Activated CD4-positive, alpha-beta memory T cell treated with anti-CD3 and anti-CD28 coated beads, Interleukin-2, amount 10 ng/mL, durations not matched to agents 7 days and 5 days (primary cell): ENCODE results near the gene IBA57. TPM values are rescaled to one million over a fixed set of nuclear protein-coding genes. Genes with fewer than 3 reads are reported as not detected.
A peak's percentile ranks its signal among the peaks of the same experiment; 100 is the strongest.

Experiments used
- CTCF ChIA-PET: fragments of 350-600 bp; sonication (Branson Sonifier 250); formaldehyde crosslinking; loops from one replicate; lab custom pipeline; 2021; ENCODE audit warnings: antibody characterized with exemption, inconsistent platforms; lab: Charles Lee
- POLR2A ChIA-PET: fragments of 350-600 bp; sonication (Branson Sonifier 250); formaldehyde crosslinking; loops from one replicate; lab custom pipeline; 2021; ENCODE audit warnings: antibody characterized with exemption; lab: Charles Lee
- DNase-seq: peaks from one replicate; pipeline ENCODE4 v3.0.0-alpha.2; 2020
- H3K27ac Mint-ChIP-seq: one replicate; pipeline ENCODE4 v1.8.0; 2021; ENCODE audit warnings: mild to moderate bottlenecking, mixed read lengths
- H3K27me3 Mint-ChIP-seq: one replicate; pipeline ENCODE4 v1.8.0; 2021; ENCODE audit warnings: mixed read lengths
- H3K36me3 Mint-ChIP-seq: one replicate; pipeline ENCODE4 v1.8.0; 2021; ENCODE audit warnings: low read depth, mixed read lengths
- H3K4me1 Mint-ChIP-seq: one replicate; pipeline ENCODE4 v1.8.0; 2021; ENCODE audit warnings: mixed read lengths
- H3K4me3 Mint-ChIP-seq: one replicate; pipeline ENCODE4 v1.8.0; 2021; ENCODE audit warnings: mild to moderate bottlenecking, mixed read lengths
- H3K9me3 Mint-ChIP-seq: one replicate; pipeline ENCODE4 v1.8.0; 2021; ENCODE audit warnings: mixed read lengths
- total RNA-seq, 2 experiments: library from RNA; stranded (reverse); gene quantifications; one replicate each; pipeline ENCODE4 v1.2.3, GENCODE V29; 2021

The IBA57 gene
- total RNA-seq, 2 experiments from 2014 or later: 4.5 to 5.2 TPM

GRCh38 chr1:228139931-228140723 lies 25.5 kb upstream of the IBA57 start, which contains the start of gene GUK1:
TSS of gene GUK1 (plus strand) at chr1:228140279. CDS start at chr1:228140303, 24 bp downstream.
- CTCF ChIA-PET: interaction anchor here (0.6 to 7.7 kb wide), 5 partner anchors 10 to 317 kb away, joined by 3 to 50 read pairs (median 5); partner anchors contain the start of genes IBA57 and MRPL55
- Mint-ChIP-seq H3K4me1 (peaks cover 36% of the 10 kb centered on the region), H3K4me3 (peak within 1 kb of the TSS; percentile 99), H3K27me3 (peaks cover 16% of the 10 kb centered on the region), H3K9me3 (no peaks in the 10 kb centered on the region), H3K36me3 (peaks cover 28% of the 10 kb centered on the region), H3K27ac (peak within 1 kb of the TSS; percentile 98)
- peak; percentile 100 for DNase-seq
- POLR2A ChIA-PET: interaction anchor here (0.7 to 10.2 kb wide), 17 partner anchors 9 to 373 kb away, joined by 3 to 95 read pairs (median 4); partner anchors contain the start of genes ARF1, C1orf35 and IBA57

- Mint-ChIP-seq H3K27ac (peak overlapping the region; percentile 98), H3K4me3 (peak overlapping the region; percentile 99), H3K27me3 (peaks cover 16% of the 10 kb centered on the region), H3K9me3 (no peaks in the 10 kb centered on the region), H3K36me3 (peaks cover 28% of the 10 kb centered on the region), H3K4me1 (peaks cover 36% of the 10 kb centered on the region)
- DNase-seq: no peak
- ChIA-PET POLR2A (interaction anchor here (0.7 to 10.2 kb wide), 16 partner anchors 8 to 374 kb away, joined by 3 to 95 read pairs (median 4); partner anchors contain the start of genes ARF1, C1orf35 and IBA57), CTCF (interaction anchor here (0.6 to 7.7 kb wide), 4 partner anchors 10 to 317 kb away, joined by 3 to 50 read pairs (median 6); partner anchors contain the start of gene IBA57)
Measured at GRCh38 chr1:228140724-228141225, 24.8 kb upstream of the IBA57 start.

GRCh38 chr1:228141226-228142044 lies 24.2 kb upstream of the IBA57 start:
- Mint-ChIP-seq H3K27ac (peak overlapping the region; percentile 98), H3K4me1 (peaks cover 36% of the 10 kb centered on the region), H3K27me3 (peaks cover 9% of the 10 kb centered on the region), H3K9me3 (no peaks in the 10 kb centered on the region), H3K36me3 (peaks cover 28% of the 10 kb centered on the region), H3K4me3 (peak overlapping the region; percentile 99)
- CTCF ChIA-PET: interaction anchor here (7.7 kb wide), 1 partner anchor 24 kb away, joined by 50 read pairs; the partner anchor contains the start of gene IBA57
- peak; percentile 58 for DNase-seq
- POLR2A ChIA-PET: interaction anchor here (1.0 to 10.2 kb wide), 8 partner anchors 8 to 345 kb away, joined by 3 to 95 read pairs (median 4); partner anchors contain the start of genes IBA57 and TRIM11

- Mint-ChIP-seq H3K27ac (peak overlapping the region; percentile 98), H3K27me3 (peaks cover 1% of the 10 kb centered on the region), H3K4me3 (peak overlapping the region; percentile 99), H3K36me3 (peaks cover 28% of the 10 kb centered on the region), H3K9me3 (no peaks in the 10 kb centered on the region), H3K4me1 (peaks cover 35% of the 10 kb centered on the region)
- DNase-seq: peak; percentile 15
- ChIA-PET CTCF (interaction anchor here (1.8 to 7.7 kb wide), 2 partner anchors 11 to 24 kb away, joined by 7 to 50 read pairs; partner anchors contain the start of gene IBA57), POLR2A (interaction anchor here (1.0 to 10.2 kb wide), 4 partner anchors 10 to 264 kb away, joined by 4 to 95 read pairs (median 4); partner anchors contain the start of genes ARF1, IBA57 and TRIM11)
Measured at GRCh38 chr1:228142155-228142691, 23.4 kb upstream of the IBA57 start.

- peaks cover 34% of the 10 kb centered on the region for H3K4me1 Mint-ChIP-seq
- DNase-seq: no peak
- H3K4me3 Mint-ChIP-seq: peak overlapping the region; percentile 99
- H3K27ac Mint-ChIP-seq: peak overlapping the region; percentile 98
- POLR2A ChIA-PET: interaction anchor here (1.3 to 10.2 kb wide), 3 partner anchors 9 to 60 kb away, joined by 4 to 95 read pairs (median 4); partner anchors contain the start of genes ARF1 and IBA57
- H3K9me3 Mint-ChIP-seq: no peaks in the 10 kb centered on the region
- no peaks in the 10 kb centered on the region for H3K27me3 Mint-ChIP-seq
- peaks cover 28% of the 10 kb centered on the region for H3K36me3 Mint-ChIP-seq
- CTCF ChIA-PET: interaction anchor here (1.8 to 7.7 kb wide), 2 partner anchors 12 to 23 kb away, joined by 7 to 50 read pairs; partner anchors contain the start of gene IBA57
Measured at GRCh38 chr1:228142701-228143136, 22.9 kb upstream of the IBA57 start.

GRCh38 chr1:228143480-228144192 lies 22.0 kb upstream of the IBA57 start:
- Mint-ChIP-seq H3K36me3 (peaks cover 28% of the 10 kb centered on the region), H3K4me1 (peaks cover 34% of the 10 kb centered on the region), H3K4me3 (peak overlapping the region; percentile 99), H3K27ac (peak overlapping the region; percentile 35), H3K9me3 (no peaks in the 10 kb centered on the region), H3K27me3 (no peaks in the 10 kb centered on the region)
- ChIA-PET POLR2A (interaction anchor here (1.4 to 10.2 kb wide), 2 partner anchors 22 to 61 kb away, joined by 4 to 95 read pairs; partner anchors contain the start of genes ARF1 and IBA57), CTCF (interaction anchor here (1.8 to 7.7 kb wide), 2 partner anchors 13 to 22 kb away, joined by 7 to 50 read pairs; partner anchors contain the start of gene IBA57)
- DNase-seq: peak; percentile 14

GRCh38 chr1:228144193-228144992 lies 21.2 kb upstream of the IBA57 start:
- H3K4me1 Mint-ChIP-seq: peaks cover 33% of the 10 kb centered on the region
- CTCF ChIA-PET: interaction anchor here (1.8 kb wide), 1 partner anchor 13 kb away, joined by 7 read pairs; no protein-coding TSS in a partner anchor
- DNase-seq: peak; percentile 14
- POLR2A ChIA-PET: interaction anchor here (10.2 kb wide), 1 partner anchor 21 kb away, joined by 95 read pairs; the partner anchor contains the start of gene IBA57
- no peak overlapping the region for H3K27ac Mint-ChIP-seq
- H3K9me3 Mint-ChIP-seq: no peaks in the 10 kb centered on the region
- no peaks in the 10 kb centered on the region for H3K27me3 Mint-ChIP-seq
- no peak overlapping the region for H3K4me3 Mint-ChIP-seq
- peaks cover 28% of the 10 kb centered on the region for H3K36me3 Mint-ChIP-seq

- Mint-ChIP-seq H3K4me1 (peaks cover 30% of the 10 kb centered on the region), H3K27me3 (no peaks in the 10 kb centered on the region), H3K36me3 (peaks cover 28% of the 10 kb centered on the region), H3K9me3 (no peaks in the 10 kb centered on the region), H3K27ac (no peak overlapping the region), H3K4me3 (no peak overlapping the region)
- DNase-seq: no peak
- POLR2A ChIA-PET: interaction anchor here (10.2 kb wide), 1 partner anchor 20 kb away, joined by 95 read pairs; the partner anchor contains the start of gene IBA57
- CTCF ChIA-PET: no interaction called here
Measured at GRCh38 chr1:228144993-228145343, 20.6 kb upstream of the IBA57 start.

- no peak for DNase-seq
Measured at GRCh38 chr1:228145463-228146416, 19.9 kb upstream of the IBA57 start.

More at GRCh38 chr1:228145463-228146416, 19.9 kb upstream of the IBA57 start:
- POLR2A ChIA-PET: interaction anchor here (10.2 kb wide), 1 partner anchor 19 kb away, joined by 95 read pairs; the partner anchor contains the start of gene IBA57
- H3K4me1 Mint-ChIP-seq: peaks cover 30% of the 10 kb centered on the region
- no peaks in the 10 kb centered on the region for H3K27me3 Mint-ChIP-seq
- CTCF ChIA-PET: no interaction called here
- no peak overlapping the region for H3K27ac Mint-ChIP-seq
- no peak overlapping the region for H3K4me3 Mint-ChIP-seq
- peaks cover 28% of the 10 kb centered on the region for H3K36me3 Mint-ChIP-seq
- no peaks in the 10 kb centered on the region for H3K9me3 Mint-ChIP-seq
